ENCODE measurements around the gene ZNF778. TPM values are rescaled to one million over a fixed set of nuclear protein-coding genes. Genes with fewer than 3 reads are reported as not detected.

Gene ZNF778
- total RNA-seq, 1 experiment from 2014 or later: 19.5 TPM

GRCh38 chr16:89256651-89257254 lies 39.2 kb downstream of the ZNF778 start (continued):
- TF ChIP-seq EZH2phosphoT487 (IDR thresholded peaks at IDR 0.05; ENCODE audit: borderline replicate concordance) (no peak), POLR2A (IDR thresholded peaks at IDR 0.05; ENCODE audit: borderline replicate concordance, extremely low read depth, insufficient read depth, insufficient read length) (no peak)

GRCh38 chr16:89257281-89257731 lies 39.8 kb downstream of the ZNF778 start:
- TF ChIP-seq POLR2AphosphoS5 (IDR thresholded peaks at IDR 0.05; ENCODE audit: low read depth, low read length) (no peak), EZH2phosphoT487 (IDR thresholded peaks at IDR 0.05; ENCODE audit: borderline replicate concordance) (no peak), ATF3 (IDR thresholded peaks at IDR 0.05) (no peak), JUND (IDR thresholded peaks at IDR 0.05) (no peak), SRF (IDR thresholded peaks at IDR 0.05; ENCODE audit: low read depth) (no peak), SP1 (IDR thresholded peaks at IDR 0.05; ENCODE audit: low read depth) (no peak), POLR2A (IDR thresholded peaks at IDR 0.05; ENCODE audit: borderline replicate concordance, extremely low read depth, insufficient read depth, insufficient read length) (no peak), FOSL1 (IDR thresholded peaks at IDR 0.05; ENCODE audit: low read depth) (no peak), RAD21 (IDR thresholded peaks at IDR 0.05; ENCODE audit: low read depth) (no peak), REST (IDR thresholded peaks at IDR 0.05; ENCODE audit: low read depth) (no peak), TCF7L2 (IDR thresholded peaks at IDR 0.05; ENCODE audit: borderline replicate concordance, extremely low read depth, insufficient read depth, insufficient read length) (no peak), ZBTB33 (IDR thresholded peaks at IDR 0.05; ENCODE audit: extremely low read depth, insufficient replicate concordance, low read length) (no peak)
- no peak overlapping the region for H2AFZ ChIP-seq (ENCODE audit: low read depth, low read length, poor library complexity, severe bottlenecking)
- H3K4me3 ChIP-seq (replicated peaks in 1 of 2; ENCODE audit: low read depth in 1 of 2, low read length in 2 of 2): peak overlapping the region in 1 of 2 experiments; percentile 25; a peak in 1 of 4 replicates
- H4K20me1 ChIP-seq (ENCODE audit: insufficient read depth): no peaks in the 10 kb centered on the region
- H3K79me2 ChIP-seq (ENCODE audit: insufficient read depth, low read length): no peaks in the 10 kb centered on the region
- no peaks in the 10 kb centered on the region for H3K27me3 ChIP-seq (ENCODE audit: insufficient read depth, low read length)
- H3K9ac ChIP-seq (ENCODE audit: low read length): peak overlapping the region; percentile 39
- intact Hi-C loops (cut with micrococcal nuclease): no loop called here
- ChIA-PET CTCF (no interaction called here), RAD21 (ENCODE audit: low non-redundant PET in 1 of 2, low total read pairs in 2 of 2, uncharacterized antibody in 2 of 2, unreplicated experiment in 2 of 2) (no interaction called here), POLR2A (no interaction called here)
- ATAC-seq (peak; percentile 18), DNase-seq (ENCODE audit: low read depth, low spot score) (no peak)
- no peaks in the 10 kb centered on the region for H3K36me3 ChIP-seq (ENCODE audit: control insufficient read depth in 1 of 2, insufficient read depth in 2 of 2, low read length in 2 of 2)
- H3K9me2 ChIP-seq (ENCODE audit: insufficient read depth): no peaks in the 10 kb centered on the region
- H3K4me2 ChIP-seq (ENCODE audit: low read length): peak overlapping the region; percentile 73
- no peak overlapping the region; the same call in 1 of the 2 replicates for H3K27ac ChIP-seq (ENCODE audit: low read depth, low read length)
- H3K4me1 ChIP-seq (ENCODE audit: control insufficient read depth in 1 of 2, insufficient read depth in 2 of 2, low read length in 2 of 2): peaks cover 10 to 19% of the 10 kb centered on the region in 2 experiments
- BruUV-seq (replicated peaks): no TSS peak
- no peaks in the 10 kb centered on the region for H3K9me3 ChIP-seq (ENCODE audit: control insufficient read depth in 1 of 2, insufficient read depth in 1 of 2, low read depth in 1 of 2, low read length in 2 of 2)
